Choroid plexus epithelial cell (primary cell): ENCODE data around the gene MACF1.

Experiments
- DNase-seq: peaks from one replicate; pipeline ENCODE4 v3.0.0-alpha.2; 2010; ENCODE audit warnings: low read depth
- H3K4me3 ChIP-seq: 2 replicates; pipeline ENCODE4 v1.5.1; 2011; ENCODE audit warnings: low read depth, mild to moderate bottlenecking, control low read depth, low read length, moderate library complexity
- CTCF ChIP-seq: conservative IDR thresholded peaks from 2 replicates; pipeline ENCODE4 v1.5.1; 2011; ENCODE audit warnings: low read depth, mild to moderate bottlenecking, control low read depth, inconsistent platforms, low read length, moderate library complexity

The MACF1 gene

GRCh38 chr1:39361446-39361845, 157.0 kb downstream of the MACF1 start:
- no peak overlapping the region for H3K4me3 ChIP-seq
- TF ChIP-seq CTCF, result no peak
- DNase-seq, result no peak

- no peak for TF ChIP-seq CTCF
- DNase-seq, result no peak
Observed at GRCh38 chr1:39363267-39363666, 158.8 kb downstream of the MACF1 start.

GRCh38 chr1:39368045-39368444, 163.6 kb downstream of the MACF1 start:
- no peak for DNase-seq
- TF ChIP-seq CTCF, result no peak
- H3K4me3 ChIP-seq, result no peak overlapping the region

More at GRCh38 chr1:39363267-39363666, 158.8 kb downstream of the MACF1 start:
- H3K4me3 ChIP-seq, result no peak overlapping the region

GRCh38 chr1:39369565-39369964, 165.1 kb downstream of the MACF1 start:
- DNase-seq, result no peak
- TF ChIP-seq CTCF, result no peak
- H3K4me3 ChIP-seq, result no peak overlapping the region

GRCh38 chr1:39370602-39371001, 166.1 kb downstream of the MACF1 start:
- no peak overlapping the region for H3K4me3 ChIP-seq
- no peak for TF ChIP-seq CTCF
- no peak for DNase-seq

GRCh38 chr1:39372105-39372504, 167.6 kb downstream of the MACF1 start:
- H3K4me3 ChIP-seq, result no peak overlapping the region
- no peak for TF ChIP-seq CTCF

GRCh38 chr1:39376656-39377055, 172.2 kb downstream of the MACF1 start:
- H3K4me3 ChIP-seq, result no peak overlapping the region
- no peak for TF ChIP-seq CTCF
- no peak for DNase-seq

More at GRCh38 chr1:39372105-39372504, 167.6 kb downstream of the MACF1 start:
- DNase-seq, result no peak
